K562 (cell line): ENCODE measurements around the gene VWA5B1. TPM values are rescaled to one million over a fixed set of nuclear protein-coding genes. Genes with fewer than 3 reads are reported as not detected.

Experiments used
- ATAC-seq: fragments of 200-7000 bp; cut with Tn5 transposase; 3 replicates; pipeline ENCODE4 v1.9.1; 2020; ENCODE audit warnings: moderate library complexity
- BruUV-seq: library from RNA; stranded (reverse); fragments of 400-500 nt; replicated peaks from 2 replicates; lab custom pipeline; 2021; lab: Mats Ljungman, UMichigan
- CTCF ChIA-PET: fragments of 300-600 bp; formaldehyde crosslinking; extraction: SDS; loops from one replicate; lab custom pipeline; 2021; ENCODE audit warnings: low intra/inter-chr PET ratio; lab: Yijun Ruan, JAX
- POLR2A ChIA-PET: fragments of 300-600, 350-650 bp; sonication (Branson Sonifier 250); formaldehyde crosslinking; extraction: SDS; loops from one replicate; lab custom pipeline; 2021; ENCODE audit warnings: antibody characterized with exemption, inconsistent platforms; lab: Yijun Ruan, JAX
- DNase-seq, 4 experiments: peaks; one replicate each; pipeline versions ENCODE4 v3.0.0 to v3.0.0-alpha.2; 2011 to 2018; ENCODE audit warnings: low spot score in 3 of 4, mixed read lengths in 3 of 4; ENCODE audit errors: extremely low read depth in 1 of 4
- FAIRE-seq: peaks from 2 replicates; lab custom pipeline; 2011; peaks lifted over from hg19 to GRCh38; lab: Jason Lieb, UNC
- H2AFZ ChIP-seq: 2 replicates; pipeline ENCODE4 v1.6.0; 2011; ENCODE audit warnings: low read depth, low read length, control low read depth, inconsistent platforms
- H3K27ac ChIP-seq: fragments of 200-600 bp; 3 replicates; pipeline ENCODE4 v1.8.0; 2011; ENCODE audit warnings: low read depth, mild to moderate bottlenecking, control low read depth, inconsistent platforms, low read length, moderate library complexity, mixed read lengths; ENCODE audit errors: extremely low read depth
- H3K27me3 ChIP-seq, 2 experiments: fragments of 300-600 bp in 1 of 2; 2 replicates in 1 of 2; 3 replicates in 1 of 2; pipeline versions ENCODE4 v1.6.0 to v1.8.0; 2011; ENCODE audit warnings: inconsistent platforms in 2 of 2, low read length in 2 of 2, mild to moderate bottlenecking in 1 of 2, mixed read lengths in 1 of 2, moderate library complexity in 1 of 2; ENCODE audit not compliant: control insufficient read depth in 2 of 2, insufficient read depth in 2 of 2
- H3K36me3 ChIP-seq: fragments of 300-600 bp; 3 replicates; pipeline ENCODE4 v1.8.0; 2011; ENCODE audit warnings: mild to moderate bottlenecking, low read length, inconsistent platforms; ENCODE audit not compliant: control insufficient read depth, insufficient read depth
- H3K4me1 ChIP-seq, 2 experiments: fragments of 200-600 bp in 1 of 2; replicated peaks in 1 of 2; 2 replicates in 1 of 2; 3 replicates in 1 of 2; pipeline versions ENCODE4 v1.5.1 to v1.8.0; 2011; ENCODE audit warnings: inconsistent platforms in 2 of 2, low read length in 2 of 2, mild to moderate bottlenecking in 1 of 2, mixed read lengths in 1 of 2, moderate library complexity in 1 of 2; ENCODE audit not compliant: control insufficient read depth in 2 of 2, insufficient read depth in 2 of 2
- H3K4me2 ChIP-seq: 2 replicates; pipeline ENCODE4 v1.6.1; 2011; ENCODE audit warnings: low read length, control low read depth, inconsistent platforms, mixed read lengths; ENCODE audit not compliant: insufficient read depth
- H3K4me3 ChIP-seq: fragments of 200-600 bp; sonication (generic), shearing (Covaris generic); 2 replicates; pipeline ENCODE4 v1.5.1; 2016; ENCODE audit warnings: control low read depth, inconsistent platforms
- H3K79me2 ChIP-seq: fragments of 200-600 bp; 3 replicates; pipeline ENCODE4 v1.8.0; 2011; ENCODE audit warnings: low read length, inconsistent platforms; ENCODE audit not compliant: control insufficient read depth, insufficient read depth
- H3K9ac ChIP-seq, 2 experiments: 2 replicates each; pipeline versions ENCODE4 v1.6.0 to v1.6.1; 2011; ENCODE audit warnings: low read depth in 2 of 2, low read length in 2 of 2, control low read depth in 1 of 2, inconsistent platforms in 1 of 2, mild to moderate bottlenecking in 1 of 2, mixed read lengths in 1 of 2; ENCODE audit not compliant: insufficient read depth in 1 of 2
- H3K9me1 ChIP-seq: one replicate; pipeline ENCODE4 v1.6.0; 2011; ENCODE audit warnings: inconsistent platforms, mild to moderate bottlenecking, low read length, moderate library complexity; ENCODE audit not compliant: control insufficient read depth, insufficient read depth
- H3K9me3 ChIP-seq: replicated peaks from 2 replicates; pipeline ENCODE4 v1.5.1; 2011; ENCODE audit warnings: low read depth, low read length, inconsistent platforms; ENCODE audit not compliant: control insufficient read depth, insufficient read depth
- H4K20me1 ChIP-seq: replicated peaks from 2 replicates; pipeline ENCODE4 v1.6.1; 2011; ENCODE audit warnings: low read length, inconsistent platforms, mixed read lengths; ENCODE audit not compliant: control insufficient read depth, insufficient read depth
- GABPB1 ChIP-seq: sonication (generic); formaldehyde crosslinking; IDR thresholded peaks from 2 replicates; pipeline ENCODE4 v1.8.0; 2022; ENCODE audit warnings: mild to moderate bottlenecking, missing genetic modification reagents
- NFIC ChIP-seq: fragments of 450-650 bp; IDR thresholded peaks from 2 replicates; pipeline ENCODE4 v1.6.1; 2017; ENCODE audit warnings: mild to moderate bottlenecking, inconsistent platforms
- NFIX ChIP-seq: fragments of 250-450 bp; sonication (Bioruptor Pico); IDR thresholded peaks from 2 replicates; pipeline ENCODE4 v1.4.0; 2020; ENCODE audit warnings: low read depth, mild to moderate bottlenecking, moderate library complexity
- YY1 ChIP-seq, 3 experiments: IDR thresholded peaks; 2 replicates each; pipeline ENCODE4 v1.6.1; 2011; ENCODE audit warnings: low read length in 2 of 3, mild to moderate bottlenecking in 2 of 3, moderate library complexity in 2 of 3, borderline replicate concordance in 1 of 3, control low read depth in 1 of 3, low read depth in 1 of 3; ENCODE audit not compliant: insufficient read depth in 3 of 3, insufficient replicate concordance in 2 of 3, control insufficient read depth in 1 of 3, insufficient read length in 1 of 3; ENCODE audit errors: extremely low read depth in 1 of 3
- ZNF24 ChIP-seq: fragments of 450-650 bp; IDR thresholded peaks from 2 replicates; pipeline ENCODE4 v1.6.1; 2016
- ZNF740 ChIP-seq, 3 experiments: fragments of 200-800 bp in 1 of 3; sonication (Bioruptor generic) in 1 of 3; sonication (generic) in 1 of 3; formaldehyde crosslinking in 1 of 3; IDR thresholded peaks; 2 replicates each; pipeline versions ENCODE4 v1.6.1 to v1.8.0; 2016 to 2022; ENCODE audit warnings: mild to moderate bottlenecking in 2 of 3, missing compliant biosample characterization in 2 of 3, missing genetic modification characterization in 2 of 3, missing genetic modification reagents in 1 of 3
- WGBS: fragments of 100-300 bp; shearing (Covaris generic); methylation state at CpG from one replicate; pipeline ENCODE4 v1.1.6; 2016; ENCODE audit warnings: low coverage, mixed read lengths; ENCODE audit not compliant: insufficient coverage; ENCODE audit errors: missing lambda C conversion rate; 5-methylcytosine and 5-hydroxymethylcytosine counted together
- in situ Hi-C: fragments of 300-500 bp; cut with MboI; formaldehyde crosslinking; loops from 4 replicates; pipeline ENCODE4 v1.15.0; 2018; ENCODE audit warnings: inconsistent platforms, mixed read lengths
- intact Hi-C: fragments of 100-400 bp; cut with micrococcal nuclease; formaldehyde crosslinking; loops from 2 replicates; pipeline ENCODE4 v1.14.2; 2022
- polyA plus RNA-seq, 8 experiments: library from polyadenylated mRNA; depleted of rRNA in 4 of 8; stranded (reverse) in 5 of 8; unstranded in 3 of 8; fragments of >200 nt; fragmentation: Nextera tagmentation in 2 of 8; fragmentation: Illumina TruSeq in 1 of 8; extraction: Ambion mirVana in 2 of 8; extraction: Trizol in 1 of 8; gene quantifications; 2 replicates each; pipeline versions ENCODE4 v1.2.1 to v1.2.3, GENCODE V29; 2011 to 2014; ENCODE audit warnings: inconsistent platforms in 1 of 8, missing spikeins in 1 of 8
- total RNA-seq, 7 experiments: library from RNA; depleted of rRNA in 6 of 7; stranded (reverse); fragments of >200 nt in 6 of 7; fragmentation: Illumina TruSeq in 2 of 7; extraction: Trizol in 2 of 7; gene quantifications; 2 replicates each; pipeline versions ENCODE4 v1.2.1 to v1.2.3, GENCODE V29; 2011 to 2021; ENCODE audit warnings: low replicate concordance in 1 of 7

The VWA5B1 gene
- total and polyA plus RNA-seq, 9 of the 15 experiments (the other 6 are each of a cell fraction or from before 2014, with no cell fraction given), result not detected

- no peak overlapping the region for H3K27ac ChIP-seq
- CTCF ChIA-PET, result no interaction called here
- no peaks in the 10 kb centered on the region for H3K9me3 ChIP-seq
- no peak overlapping the region for H3K9ac ChIP-seq
- POLR2A ChIA-PET, result interaction anchor here (0.6 to 0.8 kb wide), 2 partner anchors 9 to 55 kb away, joined by 3 to 5 read pairs; no protein-coding TSS in a partner anchor
- H3K4me3 ChIP-seq, result no peak overlapping the region
- no TSS peak for BruUV-seq
- no peaks in the 10 kb centered on the region; the same call in 1 of the 2 replicates for H4K20me1 ChIP-seq
- intact Hi-C loops (no loop called here), in situ Hi-C loops (loop anchor here (5.0 kb wide), 1 partner anchor 122 kb away; no protein-coding TSS in a partner anchor)
- H3K4me1 ChIP-seq, result peaks cover 0 to 10% of the 10 kb centered on the region in 2 experiments; a peak in 1 of 5 replicates
- WGBS, result 0% methylated on average over 8 of the region's 8 CpGs
- DNase-seq (peak in 2 of 4 experiments; percentile 27 to 28), ATAC-seq (no peak), FAIRE-seq (no peak)
- H3K36me3 ChIP-seq, result no peaks in the 10 kb centered on the region
- no peaks in the 10 kb centered on the region for H3K79me2 ChIP-seq
- no peaks in the 10 kb centered on the region for H3K9me1 ChIP-seq
- no peak overlapping the region for H2AFZ ChIP-seq
- no peak for TF ChIP-seq GABPB1
- no peak for TF ChIP-seq ZNF740 (CRISPR knock-in tag; IDR thresholded peaks at IDR 0.05)
- TF ChIP-seq ZNF740 (tag; IDR thresholded peaks at IDR 0.05), result no peak
- no peak for TF ChIP-seq ZNF24
- no peak for TF ChIP-seq YY1 (IDR thresholded peaks at IDR 0.05; ENCODE audit: borderline replicate concordance in 1 of 3, control insufficient read depth in 1 of 3, extremely low read depth in 1 of 3, insufficient read depth in 3 of 3, insufficient read length in 1 of 3, insufficient replicate concordance in 2 of 3, low read depth in 1 of 3, low read length in 2 of 3)
- peak; percentile 77 for TF ChIP-seq NFIC
- TF ChIP-seq NFIX (CRISPR knock-in tag), result 0 out of 2 replicates have a peak, but pooled peaks have one; percentile 8
- peaks cover 16 to 32% of the 10 kb centered on the region in 2 experiments for H3K27me3 ChIP-seq
- no peak overlapping the region for H3K4me2 ChIP-seq
These were observed 80.0 kb downstream of the VWA5B1 start for GRCh38 chr1:20370698-20371097.
